GM18498 (cell line): ENCODE measurements around the gene GRM8.

Source experiments
- ATAC-seq: cut with Tn5 transposase; IDR thresholded peaks from one replicate; pipeline ENCODE4 v1.9.1; 2021; ENCODE audit warnings: mild to moderate bottlenecking, moderate library complexity; ENCODE audit not compliant: unreplicated experiment

Gene GRM8

GRCh38 chr7:126574276-126575250 lies 678.2 kb downstream of the GRM8 start:
- no peak for ATAC-seq

GRCh38 chr7:126570845-126571244 lies 681.9 kb downstream of the GRM8 start:
- no peak for ATAC-seq

DNA sequence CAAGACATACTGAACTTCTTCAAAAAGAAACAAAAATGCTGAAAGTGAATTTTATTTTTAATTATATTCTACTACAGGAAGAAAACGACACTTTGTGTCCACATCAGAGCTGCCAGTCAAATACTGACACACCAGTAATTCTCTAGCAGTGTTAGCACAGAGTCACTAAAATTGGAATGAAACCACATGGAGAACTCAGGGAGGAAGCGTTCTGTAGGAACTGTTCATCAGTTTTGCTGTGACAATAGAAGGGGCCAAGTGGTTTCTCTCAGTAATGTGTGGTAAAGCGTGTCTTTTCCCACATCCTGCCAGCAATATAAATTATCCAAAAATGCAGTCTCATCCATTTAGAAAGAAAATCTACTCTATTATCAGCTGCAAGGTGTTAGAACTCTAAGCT lies 683.3 kb downstream of the GRM8 start:
- ATAC-seq, result peak; percentile 43

DNA sequence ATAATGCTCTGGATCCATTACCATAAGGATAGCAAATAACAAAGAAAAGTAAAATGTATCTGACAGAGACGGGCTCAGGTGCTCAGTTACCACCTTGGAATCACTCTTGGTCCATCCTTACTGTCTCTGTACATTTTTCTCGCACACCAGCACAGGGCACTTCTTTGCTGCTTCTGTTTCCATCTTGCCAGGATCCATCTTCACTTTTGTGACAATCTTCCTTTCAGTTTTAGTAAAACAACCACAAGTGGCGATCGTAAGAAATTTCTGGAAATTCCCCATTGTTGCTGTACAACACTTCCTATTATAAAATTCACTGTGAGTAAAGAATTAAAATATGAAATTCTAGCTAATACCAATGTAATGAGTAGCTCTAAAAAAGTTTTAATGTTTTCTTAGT lies 695.5 kb downstream of the GRM8 start:
- no peak for ATAC-seq

GRCh38 chr7:126541406-126541805 lies 711.3 kb downstream of the GRM8 start:
- ATAC-seq, result no peak

DNA sequence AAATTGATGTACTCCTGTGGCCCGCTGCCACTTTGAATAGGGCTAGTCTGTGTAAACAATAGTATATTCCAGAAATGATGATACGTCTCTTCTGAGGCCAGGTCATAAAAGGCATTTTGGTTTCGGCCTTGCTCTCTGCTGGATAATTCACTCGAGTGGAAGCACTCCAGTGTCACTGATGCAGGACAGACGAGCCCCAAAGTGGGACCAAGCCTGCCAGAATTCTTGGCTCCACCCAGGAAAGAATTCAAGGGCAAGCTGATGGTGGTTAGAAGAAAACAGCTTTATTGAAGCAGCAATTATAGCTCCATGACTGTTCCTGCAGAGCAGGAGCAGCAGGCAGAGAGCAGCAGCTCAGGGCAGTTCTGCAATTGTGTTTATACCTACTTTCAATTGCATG lies 717.6 kb downstream of the GRM8 start:
- no peak for ATAC-seq

DNA sequence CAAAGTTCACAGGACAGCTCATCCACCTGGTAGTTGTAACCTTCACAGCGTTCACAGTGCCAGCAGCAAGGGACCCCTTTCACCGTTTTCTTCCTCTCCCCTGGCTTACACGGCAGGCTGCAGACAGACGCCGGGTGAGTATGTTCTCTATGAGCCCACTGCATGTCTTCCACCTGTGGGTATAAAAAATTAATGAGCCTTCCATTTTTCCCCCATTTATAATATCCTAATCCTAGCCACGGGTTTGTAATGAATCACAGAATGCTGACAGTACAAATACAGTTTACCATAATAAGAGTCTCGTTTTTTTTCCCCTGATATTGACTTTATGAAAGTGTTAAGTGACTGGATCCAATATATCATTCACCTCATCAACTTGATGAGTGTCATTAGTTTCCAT lies 719.0 kb downstream of the GRM8 start:
- ATAC-seq, result no peak

DNA sequence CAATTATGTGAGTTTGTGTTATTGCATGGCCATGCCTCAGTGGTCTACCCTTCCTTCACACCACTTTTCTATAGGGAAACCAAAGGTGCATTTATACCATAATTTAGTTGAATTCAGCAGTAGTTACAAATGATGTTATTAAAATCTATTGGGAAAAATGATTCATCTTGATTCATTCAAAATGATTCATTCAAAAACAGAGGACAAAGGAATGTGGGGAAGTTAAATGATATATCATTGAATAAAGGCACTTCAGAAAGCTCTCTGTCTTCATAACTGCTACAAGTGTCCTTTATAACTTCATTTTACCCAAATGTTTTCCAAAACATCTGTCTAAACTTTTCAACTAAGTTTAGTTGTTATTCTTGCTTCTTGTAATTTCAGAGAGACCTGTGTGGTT lies 722.9 kb downstream of the GRM8 start:
- ATAC-seq, result no peak

DNA sequence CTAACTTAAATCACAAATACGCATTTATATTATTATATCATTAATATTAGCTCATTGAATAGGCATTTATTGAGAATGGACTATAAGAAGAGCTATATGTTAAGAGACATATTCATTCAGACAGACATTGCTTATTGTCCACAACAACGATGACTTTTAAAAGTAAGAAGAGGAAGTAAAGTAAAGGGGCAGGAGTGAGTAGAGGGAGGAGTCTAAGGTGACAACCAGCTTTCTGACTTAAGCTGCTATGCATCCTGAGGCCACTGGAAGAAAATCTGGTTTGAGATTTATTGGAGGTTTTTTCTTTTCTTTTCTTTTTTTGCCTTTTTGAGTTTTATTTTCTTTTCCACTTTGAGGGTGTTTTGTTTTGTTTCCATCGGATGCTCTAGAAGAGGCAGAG lies 723.5 kb downstream of the GRM8 start:
- no peak for ATAC-seq

GRCh38 chr7:126525906-126526305 lies 726.8 kb downstream of the GRM8 start:
- no peak for ATAC-seq

DNA sequence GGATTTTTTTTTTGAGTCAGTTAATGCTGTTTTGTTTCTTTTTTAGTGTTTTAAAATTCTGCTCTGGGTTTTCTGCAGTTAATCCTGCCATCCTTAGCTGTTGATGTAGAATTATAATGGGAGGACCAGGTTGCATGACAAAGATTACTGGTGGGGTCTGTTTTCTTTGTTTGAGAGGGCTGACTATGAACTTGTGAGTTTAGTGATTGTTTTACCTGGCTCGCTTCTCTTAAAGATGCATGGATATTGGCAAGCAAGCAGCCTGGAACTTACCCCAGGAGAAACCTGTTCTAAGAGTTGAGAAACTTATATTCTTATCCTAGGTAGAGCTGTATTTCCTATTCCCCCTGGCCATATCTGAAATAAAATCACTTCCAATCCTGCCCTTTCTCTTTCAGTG lies 727.8 kb downstream of the GRM8 start:
- no peak for ATAC-seq

- ATAC-seq, result no peak
Measured at GRCh38 chr7:126511046-126511445, 741.7 kb downstream of the GRM8 start.

GRCh38 chr7:126501617-126502016 lies 751.1 kb downstream of the GRM8 start:
- peak; percentile 86 for ATAC-seq

GRCh38 chr7:126499481-126499880 lies 753.3 kb downstream of the GRM8 start:
- ATAC-seq, result no peak

- no peak for ATAC-seq
Measured at GRCh38 chr7:126495733-126496132, 757.0 kb downstream of the GRM8 start.

- ATAC-seq, result no peak
Measured at GRCh38 chr7:126495001-126495400, 757.7 kb downstream of the GRM8 start.

DNA sequence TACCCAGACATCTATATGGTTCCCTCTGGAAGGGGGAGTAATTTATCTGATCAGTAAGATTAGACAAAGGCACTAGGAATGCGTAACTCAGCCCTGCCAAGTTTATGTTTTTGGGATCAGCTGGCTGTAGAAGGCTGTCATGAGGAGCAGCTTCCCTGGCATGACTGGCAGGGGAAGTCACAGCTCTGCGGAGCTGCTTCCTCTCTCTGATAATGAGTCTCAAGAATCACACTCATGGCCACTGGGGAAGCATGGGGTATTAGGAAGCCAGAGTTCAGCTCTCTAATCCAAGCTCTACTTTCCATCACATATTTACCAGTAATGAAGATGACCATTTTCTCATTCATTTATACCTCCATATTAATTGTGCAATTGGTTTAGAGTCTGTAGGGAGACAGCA lies 758.9 kb downstream of the GRM8 start:
- no peak for ATAC-seq

GRCh38 chr7:126489874-126490273 lies 762.9 kb downstream of the GRM8 start:
- no peak for ATAC-seq

DNA sequence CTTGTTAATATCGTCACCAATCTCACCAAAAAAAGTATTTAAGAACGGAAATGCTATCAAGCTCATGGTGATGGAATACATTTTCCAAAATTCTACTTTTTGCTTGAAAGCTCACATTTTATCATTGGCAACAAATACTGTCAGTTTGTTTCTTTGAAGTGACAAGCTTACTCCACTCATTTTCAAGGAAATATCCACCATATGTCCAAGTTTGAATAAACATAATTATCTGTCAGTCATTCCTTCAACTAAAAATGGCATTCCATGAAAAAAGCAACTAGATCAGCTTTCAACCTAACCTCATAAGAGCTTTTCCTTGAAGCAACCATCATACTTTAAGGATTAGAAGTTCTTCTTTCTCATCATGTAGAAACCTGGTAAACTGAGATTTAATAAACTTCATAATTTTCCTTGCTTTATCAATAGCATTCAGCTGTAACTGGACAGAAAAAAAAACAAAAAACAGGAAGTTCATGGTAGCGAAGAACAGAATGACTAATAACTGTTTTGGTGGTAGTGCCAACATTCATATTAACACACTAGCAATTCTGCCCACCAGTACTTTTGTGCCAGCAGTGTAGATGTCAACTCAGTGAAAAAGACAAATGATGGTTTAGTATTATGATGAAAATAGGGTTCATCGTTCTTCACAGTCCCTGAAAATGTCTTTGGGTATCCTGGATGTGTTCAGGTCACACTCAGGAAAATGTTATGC lies 764.9 kb downstream of the GRM8 start:
- no peak for ATAC-seq

GRCh38 chr7:126486806-126487205 lies 765.9 kb downstream of the GRM8 start:
- no peak for ATAC-seq

DNA sequence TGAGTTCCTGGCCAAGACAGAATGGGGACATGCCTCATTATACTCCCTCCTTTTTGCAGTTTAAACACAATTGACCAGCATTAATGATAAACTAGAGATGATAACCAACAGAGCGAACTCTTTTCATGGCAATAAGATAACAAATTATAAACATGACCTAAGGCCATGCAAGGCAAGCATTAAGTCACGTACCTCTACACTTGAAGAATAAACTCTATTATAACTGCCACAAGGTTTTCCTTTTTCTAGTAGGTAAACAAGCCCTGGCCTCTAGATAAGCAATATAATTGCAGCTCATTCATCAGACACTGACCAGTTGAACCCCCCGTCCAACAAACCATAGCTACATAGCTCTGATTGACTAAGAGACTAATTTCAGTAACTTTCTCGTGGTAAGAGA lies 767.0 kb downstream of the GRM8 start:
- ATAC-seq, result no peak

GRCh38 chr7:126483972-126484371 lies 768.8 kb downstream of the GRM8 start:
- no peak for ATAC-seq
